GM18508 (cell line): ENCODE results near the gene HACL1.

ENCODE experiments used
- ATAC-seq: cut with Tn5 transposase; IDR thresholded peaks from one replicate; pipeline ENCODE4 v1.9.1; 2021; ENCODE audit warnings: moderate number of reproducible peaks; ENCODE audit not compliant: insufficient read depth, unreplicated experiment

The HACL1 gene

GRCh38 chr3:15601399-15602145, at the start of gene HACL1, which contains the start of gene BTD:
Gene HACL1 (minus strand): TSS chr3:15601569. CDS start chr3:15601463, 106 bp downstream.
Gene BTD (plus strand): TSS chr3:15601745. CDS start chr3:15635440, 33,695 bp downstream.
- peak; percentile 88 for ATAC-seq

GRCh38 chr3:15649858-15650257, 48.5 kb upstream of the HACL1 start:
- ATAC-seq, result no peak

GRCh38 chr3:15649341-15649740, 48.0 kb upstream of the HACL1 start:
- no peak for ATAC-seq

- peak; percentile 78 for ATAC-seq
Measured at GRCh38 chr3:15647611-15648167, 46.3 kb upstream of the HACL1 start.

- peak; percentile 10 for ATAC-seq
Measured at GRCh38 chr3:15646851-15647511, 45.6 kb upstream of the HACL1 start.

- no peak for ATAC-seq
Measured at GRCh38 chr3:15645740-15646501, 44.6 kb upstream of the HACL1 start.

- ATAC-seq, result no peak
Measured at GRCh38 chr3:15645246-15645645, 43.9 kb upstream of the HACL1 start.

GRCh38 chr3:15638891-15639262, 37.5 kb upstream of the HACL1 start:
- no peak for ATAC-seq

- ATAC-seq, result no peak
Measured at GRCh38 chr3:15638193-15638890, 37.0 kb upstream of the HACL1 start.

GRCh38 chr3:15637131-15637951, 36.0 kb upstream of the HACL1 start:
- ATAC-seq, result no peak

- no peak for ATAC-seq
Measured at GRCh38 chr3:15636028-15636709, 34.8 kb upstream of the HACL1 start.

- ATAC-seq, result no peak
Measured at GRCh38 chr3:15635121-15635661, 33.8 kb upstream of the HACL1 start.

GRCh38 chr3:15634671-15635070, 33.3 kb upstream of the HACL1 start:
- ATAC-seq, result no peak

GRCh38 chr3:15633766-15634598, 32.6 kb upstream of the HACL1 start:
- ATAC-seq, result no peak

- no peak for ATAC-seq
Measured at GRCh38 chr3:15633159-15633558, 31.8 kb upstream of the HACL1 start.

GRCh38 chr3:15632212-15632580, 30.8 kb upstream of the HACL1 start:
- ATAC-seq, result no peak

- no peak for ATAC-seq
Measured at GRCh38 chr3:15631426-15632211, 30.2 kb upstream of the HACL1 start.
